DMS53 (cell line): ENCODE results near the gene GABPB2.

Experiments used
- DNase-seq: peaks from one replicate; lab custom pipeline; 2025; lab: John Stamatoyannopoulos, UW

The GABPB2 gene

GRCh38 chr1:151133018-151133806 is 62.7 kb downstream of the GABPB2 start:
- peak; percentile 38 for DNase-seq

DNA sequence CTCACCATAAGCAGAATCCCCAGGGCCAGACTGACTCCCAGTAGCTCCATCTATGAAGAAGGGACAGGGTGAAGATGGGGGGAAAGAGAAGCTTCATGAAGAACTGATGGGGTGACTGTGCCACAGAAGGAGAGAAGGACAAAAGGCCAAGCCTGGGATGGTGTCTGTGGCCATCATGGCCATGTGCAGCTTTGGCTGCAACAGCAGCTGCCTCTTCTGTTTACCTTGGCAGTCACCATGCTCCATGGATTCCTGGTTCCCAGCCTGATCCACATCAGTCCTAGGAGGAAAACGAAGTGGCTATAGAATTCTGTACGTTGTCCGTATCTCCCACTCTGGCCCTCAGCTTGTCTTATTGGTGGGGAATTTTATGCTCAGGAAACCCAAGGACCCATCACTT is 63.8 kb downstream of the GABPB2 start:
- DNase-seq, result peak; percentile 59

GRCh38 chr1:151134991-151135390 is 64.4 kb downstream of the GABPB2 start:
- DNase-seq, result no peak

DNA sequence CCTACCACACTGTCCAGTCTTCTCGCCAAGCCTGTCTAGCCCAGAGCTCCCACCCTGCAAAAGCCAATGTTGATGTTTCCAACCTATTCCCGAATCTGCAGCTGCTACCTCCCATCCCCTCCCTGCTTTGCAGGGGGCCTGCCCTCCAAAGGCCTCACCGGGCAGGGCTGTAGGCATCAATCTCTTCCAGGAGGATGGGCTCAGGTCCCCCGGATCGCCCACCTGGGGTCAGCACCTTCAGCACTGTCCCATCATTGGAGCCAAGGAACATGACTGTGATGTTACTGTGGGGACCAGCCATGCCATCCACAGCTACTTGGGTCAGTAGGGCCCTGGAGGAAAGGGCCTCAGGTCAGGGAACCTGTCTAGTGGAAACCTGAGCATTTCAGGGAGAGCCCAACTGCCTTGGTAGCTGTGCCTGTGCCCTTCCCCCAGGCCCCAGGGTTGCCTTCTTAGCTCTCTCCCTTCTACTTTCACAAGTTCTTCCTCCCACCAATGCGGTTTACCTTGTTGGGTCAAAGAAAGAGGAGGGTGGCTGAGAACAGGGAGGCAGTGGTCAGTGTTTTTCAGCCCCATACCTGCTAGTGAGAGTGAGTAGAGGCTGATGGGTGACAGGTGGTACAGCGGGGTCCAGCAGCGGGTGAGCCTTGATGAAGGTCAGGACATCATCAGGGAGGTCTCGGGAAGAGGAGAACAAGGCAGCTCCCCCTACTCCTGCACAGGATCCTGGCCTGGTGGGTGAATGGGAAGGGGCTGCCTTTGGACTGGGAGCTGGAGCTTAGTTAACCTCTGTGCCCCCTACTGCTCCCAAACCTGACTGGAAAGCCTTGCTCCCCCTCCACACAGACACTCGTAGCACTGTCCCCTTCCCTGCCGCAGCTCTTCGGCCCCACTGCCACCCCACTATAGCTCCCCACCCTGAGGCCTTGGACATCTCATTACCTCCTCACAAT is 65.1 kb downstream of the GABPB2 start:
- no peak for DNase-seq

DNA sequence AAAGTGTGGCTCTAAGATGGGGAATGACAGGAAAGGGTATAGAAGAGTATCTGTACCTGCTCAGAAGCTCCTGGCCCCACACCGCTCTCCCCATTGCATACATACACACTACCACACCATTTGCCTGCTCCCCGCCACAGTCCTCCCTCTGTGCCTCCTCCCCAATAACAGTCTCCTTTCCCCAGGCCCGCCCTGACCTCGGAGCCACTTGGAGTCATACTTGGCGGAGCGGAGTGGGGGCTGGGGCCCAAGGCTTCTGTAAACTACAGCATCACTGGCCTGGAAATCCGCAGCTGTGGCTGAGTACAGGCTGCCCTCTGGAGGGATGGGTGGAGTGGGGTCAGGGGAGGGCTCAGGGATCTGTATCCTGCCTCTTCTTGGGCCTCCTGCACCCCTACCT is 67.2 kb downstream of the GABPB2 start:
- DNase-seq, result no peak

DNA sequence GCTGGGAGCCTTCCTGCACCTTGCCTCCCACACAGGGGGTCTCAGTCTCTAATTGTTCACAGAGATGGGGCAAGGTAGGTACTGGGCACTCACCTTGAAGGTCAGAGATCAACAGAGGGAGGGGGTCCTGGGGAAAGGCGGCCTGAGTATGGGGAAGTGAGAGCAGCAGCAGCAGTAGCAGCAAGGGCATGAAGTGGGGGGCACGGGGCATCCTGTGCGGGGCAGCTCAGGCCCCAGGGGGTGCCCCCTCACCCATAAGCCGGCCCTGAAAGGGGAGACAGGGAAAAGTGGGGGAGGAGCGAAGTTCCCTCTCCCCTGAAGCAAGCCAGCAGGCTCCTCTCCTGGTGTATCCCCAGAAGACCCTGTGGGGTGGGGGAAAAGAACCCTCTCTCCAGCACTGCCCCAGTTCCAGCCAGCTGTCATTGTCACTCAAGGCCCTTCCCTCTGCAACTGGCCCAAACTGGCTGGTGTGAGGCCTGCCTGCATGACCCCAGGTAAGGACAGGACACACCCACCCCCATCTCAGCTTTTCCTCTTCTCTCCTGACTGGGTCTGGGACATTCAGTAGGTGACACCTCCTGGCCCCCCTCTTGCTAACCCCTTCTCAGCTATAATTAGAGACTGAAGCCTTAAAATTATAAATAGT is 72.0 kb downstream of the GABPB2 start:
- peak; percentile 13 for DNase-seq

- DNase-seq, result no peak
Observed at GRCh38 chr1:151143057-151143435, 72.5 kb downstream of the GABPB2 start.

GRCh38 chr1:151143986-151144385 is 73.4 kb downstream of the GABPB2 start:
- no peak for DNase-seq

GRCh38 chr1:151144474-151145303 is 74.1 kb downstream of the GABPB2 start:
- peak; percentile 57 for DNase-seq

DNA sequence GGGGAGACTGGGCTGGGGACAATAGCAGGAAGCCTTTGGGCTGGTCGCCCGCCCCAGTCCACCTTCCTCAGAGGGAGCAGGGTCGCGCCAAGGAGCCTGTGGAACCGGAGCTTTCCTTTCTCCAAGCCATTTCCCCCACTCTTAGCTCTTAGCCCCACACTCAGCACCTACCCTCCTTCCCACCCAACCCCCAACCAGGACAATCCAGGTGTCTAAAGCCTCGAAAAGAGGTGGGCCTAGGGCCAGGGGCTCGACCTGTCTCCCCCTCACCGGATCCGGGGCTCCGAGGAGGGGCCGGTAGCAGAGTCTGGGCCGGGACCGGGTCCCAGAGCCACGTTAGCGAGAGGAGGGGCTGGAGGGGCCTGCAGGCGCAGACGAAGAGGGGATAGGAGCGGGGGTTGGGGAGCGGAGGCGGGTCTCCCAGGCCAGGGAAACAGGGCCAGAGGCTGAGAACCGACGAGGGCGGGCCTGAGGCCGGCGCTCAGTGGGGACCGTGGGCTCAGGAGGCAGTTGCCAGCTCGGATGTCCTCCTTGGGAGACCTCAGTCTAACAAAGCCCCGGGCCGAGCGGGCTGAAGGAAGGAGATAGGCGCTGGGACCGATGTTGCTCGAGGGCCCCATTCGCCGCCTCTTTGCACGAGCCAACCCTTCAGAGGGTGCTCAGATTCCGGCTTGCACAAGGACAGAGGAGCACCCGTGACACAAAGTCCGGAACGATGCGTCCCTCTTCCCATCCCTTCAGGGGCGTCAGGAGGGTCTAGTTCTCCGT is 74.9 kb downstream of the GABPB2 start:
- DNase-seq, result peak; percentile 63

DNA sequence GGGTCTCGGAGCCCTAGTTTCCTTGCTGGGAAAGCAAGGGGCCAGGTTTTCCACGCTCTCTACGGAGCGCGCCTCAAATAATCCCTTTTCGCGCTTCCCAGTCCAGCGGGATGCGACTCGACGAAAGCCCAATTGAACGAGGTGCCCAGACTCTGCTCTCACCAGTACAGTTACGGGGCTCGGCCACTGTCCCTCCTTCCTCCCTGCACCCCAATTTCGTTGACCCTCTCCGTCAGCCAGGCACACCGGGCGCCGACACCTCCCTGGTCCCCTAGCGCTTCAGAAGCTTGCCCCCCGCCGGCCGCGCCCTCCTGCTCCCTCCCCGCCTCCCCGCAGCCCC is 75.5 kb downstream of the GABPB2 start:
- DNase-seq, result no peak

DNA sequence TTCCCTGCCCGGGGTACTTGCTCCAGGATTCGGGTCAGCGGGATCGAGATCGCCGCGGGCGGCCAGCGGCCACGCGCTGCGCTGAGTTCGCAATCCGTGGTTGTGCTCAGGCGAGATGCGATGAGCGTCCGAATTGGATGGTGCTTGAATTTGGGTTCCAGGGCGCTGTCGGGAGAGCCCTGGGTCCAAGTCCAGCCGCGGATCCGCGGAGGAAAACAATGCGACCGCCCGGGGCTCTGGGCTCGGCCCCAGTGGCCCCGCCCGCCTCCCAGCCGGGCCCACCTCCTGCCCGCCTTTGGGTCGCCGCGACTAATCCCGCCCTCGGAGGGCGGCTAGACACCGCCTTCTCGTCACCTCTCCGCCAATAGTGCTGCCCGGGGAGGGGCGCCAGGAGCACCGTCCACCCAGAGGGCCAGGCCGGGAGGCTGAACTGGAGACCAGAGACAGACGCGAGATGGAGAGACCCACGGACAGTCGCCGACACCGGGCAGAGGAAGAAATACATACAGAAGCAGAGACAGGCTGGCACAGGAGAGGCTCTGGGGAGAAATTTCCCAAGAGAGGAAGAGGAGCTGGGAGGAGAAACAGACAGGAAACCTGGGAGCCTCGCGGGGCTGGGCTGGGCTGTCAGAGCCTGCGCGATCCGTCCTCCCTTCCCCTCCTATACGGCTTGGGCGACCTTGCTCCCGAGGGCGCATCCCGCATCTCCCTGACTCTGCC is 76.0 kb downstream of the GABPB2 start, which contains the start of gene SEMA6C:
SEMA6C (minus strand) TSS at position 220 of the 720 bp plus-strand sequence. CDS start 4,010 bp downstream, outside the sequence.
- peak; percentile 96 for DNase-seq

- DNase-seq, result no peak
Observed at GRCh38 chr1:151147132-151147503, 76.6 kb downstream of the GABPB2 start.

DNA sequence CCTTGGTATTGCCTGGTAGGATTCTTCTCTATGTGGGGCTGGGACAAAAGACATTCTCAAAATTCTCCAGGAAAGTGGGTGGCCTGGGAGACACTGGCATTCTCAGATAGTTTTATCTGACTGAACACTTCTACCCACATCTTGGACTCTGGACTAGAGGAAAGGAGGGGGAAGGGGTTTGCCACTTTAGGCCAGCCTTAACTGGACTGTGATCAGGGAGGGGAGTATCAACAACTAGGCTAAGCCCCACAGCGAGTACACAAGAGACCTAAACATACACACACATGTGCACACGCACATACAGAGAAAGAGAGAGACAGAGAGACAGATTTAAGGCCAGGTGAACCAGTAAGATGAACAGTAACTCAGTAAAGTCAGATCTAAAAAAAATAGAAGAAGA is 77.1 kb downstream of the GABPB2 start:
- DNase-seq, result no peak

GRCh38 chr1:151156515-151156819 is 85.9 kb downstream of the GABPB2 start, which contains the start of gene TNFAIP8L2:
Gene TNFAIP8L2, plus strand, starts transcription at chr1:151156649. Its CDS starts 2,049 bp downstream, at chr1:151158698.
- peak; percentile 42 for DNase-seq

GRCh38 chr1:151157067-151157531 is 86.5 kb downstream of the GABPB2 start:
- no peak for DNase-seq

- no peak for DNase-seq
Observed at GRCh38 chr1:151158326-151158725, 87.8 kb downstream of the GABPB2 start.

GRCh38 chr1:151158751-151159251 is 88.2 kb downstream of the GABPB2 start:
- no peak for DNase-seq

DNA sequence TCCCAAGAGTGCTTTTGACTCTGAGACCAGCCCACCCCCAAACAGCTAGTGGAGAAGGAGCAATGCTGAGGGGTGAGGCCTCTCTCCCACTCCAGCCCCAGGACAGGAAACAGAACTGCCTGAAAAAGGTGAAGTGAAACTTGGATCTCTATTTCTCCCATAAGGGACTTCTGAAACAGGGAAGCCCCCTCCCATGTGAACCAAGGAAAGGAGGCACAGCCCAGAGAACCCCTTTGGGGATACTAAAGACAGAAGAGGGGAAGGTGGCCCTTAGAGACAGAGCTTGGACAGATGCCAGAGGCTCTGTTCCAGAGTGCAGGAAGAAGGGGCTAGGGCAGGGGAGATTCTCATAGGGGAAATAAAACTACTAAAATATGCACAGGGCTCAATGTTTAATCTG is 88.8 kb downstream of the GABPB2 start:
- no peak for DNase-seq

GRCh38 chr1:151164732-151165280 is 94.2 kb downstream of the GABPB2 start:
- DNase-seq, result no peak
